Kidney (tissue), 14 donors: ENCODE data around the gene IL22. TPM values are rescaled to one million over a fixed set of nuclear protein-coding genes. Genes with fewer than 3 reads are reported as not detected.

Source experiments
- DNase-seq, 5 donors: peaks; one replicate each; pipeline ENCODE4 v3.0.0-alpha.2; 2013 to 2020
- FAIRE-seq: peaks from 2 replicates; lab custom pipeline; 2012; peaks lifted over from hg19 to GRCh38; lab: Jason Lieb, UNC
- H3K27ac ChIP-seq, 2 donors: one replicate each; pipeline ENCODE4 v1.7.0; 2013; ENCODE audit warnings: low read depth in 2 of 2, low read length in 2 of 2, inconsistent platforms in 1 of 2
- H3K27me3 ChIP-seq: one replicate; pipeline ENCODE4 v1.7.1; 2013; ENCODE audit warnings: low read length, inconsistent platforms; ENCODE audit not compliant: control insufficient read depth, insufficient read depth
- H3K36me3 ChIP-seq, 3 donors: one replicate each; pipeline versions ENCODE4 v1.7.0 to v1.7.1; 2013; ENCODE audit warnings: low read length in 3 of 3, control low read depth in 1 of 3, inconsistent platforms in 1 of 3; ENCODE audit not compliant: insufficient read depth in 3 of 3, control insufficient read depth in 2 of 3
- H3K4me1 ChIP-seq, 3 donors: one replicate each; pipeline versions ENCODE4 v1.7.0 to v1.7.1; 2013; ENCODE audit warnings: low read length in 3 of 3, inconsistent platforms in 1 of 3, low read depth in 1 of 3; ENCODE audit not compliant: control insufficient read depth in 2 of 3, insufficient read depth in 2 of 3
- H3K4me3 ChIP-seq, 3 donors: one replicate each; pipeline versions ENCODE4 v1.7.0 to v1.8.1; 2013; ENCODE audit warnings: low read length in 3 of 3, control low read depth in 1 of 3, inconsistent platforms in 1 of 3
- H3K9ac ChIP-seq, 3 donors: one replicate each; pipeline versions ENCODE4 v1.7.0 to v1.7.1; 2013; ENCODE audit warnings: low read length in 3 of 3, control low read depth in 1 of 3, inconsistent platforms in 1 of 3
- H3K9me3 ChIP-seq, 3 donors: one replicate each; pipeline versions ENCODE4 v1.7.0 to v1.7.1; 2013; ENCODE audit warnings: low read length in 3 of 3, control low read depth in 1 of 3, inconsistent platforms in 1 of 3; ENCODE audit not compliant: control insufficient read depth in 2 of 3, insufficient read depth in 1 of 3
- CTCF ChIP-seq: IDR thresholded peaks from 3 replicates; pipeline ENCODE4 v1.5.1; 2012; ENCODE audit warnings: mild to moderate bottlenecking, moderate library complexity, borderline replicate concordance; ENCODE audit not compliant: insufficient read depth; ENCODE audit errors: extremely low read depth
- intact Hi-C: fragments of 100-400 bp; cut with DNase I; formaldehyde crosslinking; loops from one replicate; pipeline ENCODE4 v1.11.1; 2022
- polyA plus RNA-seq: library from polyadenylated mRNA; stranded (reverse); fragments of 350-450 nt; fragmentation: Illumina TruSeq; extraction: RNeasy Lipid Tissue Mini Kit (QIAGEN cat#74804); gene quantifications from one replicate; pipeline ENCODE4 v1.2.3, GENCODE V29; 2014; ENCODE audit warnings: low read depth, low replicate concordance; ENCODE audit not compliant: insufficient read depth
- total RNA-seq: library from RNA; stranded (reverse); fragmentation: NEBNext Ultra II Directional; extraction: Animal tissue kit (Norgen Biotek cat#: 25700); gene quantifications from one replicate; pipeline ENCODE4 v1.2.1, GENCODE V29; 2021
- donor health status: control.
- donor health status: control.
- donor health status: control.
- donor health status: control.
- donor health status: control.
- donor health status: DM: yes; HTN: yes; CAD: no.
- donor health status: Normal renal cell carcinoma (clear cell type).

The IL22 gene
- total and polyA plus RNA-seq, 2 donors from 2014 or later = not detected

GRCh38 chr12:68269779-68270178, 16.4 kb upstream of the IL22 start:
- intact Hi-C loops = no loop called here
- Histone ChIP-seq H3K36me3 (no peaks in the 10 kb centered on the region), H3K4me3 (no peak overlapping the region), H3K9ac (no peak overlapping the region), H3K27me3 (no peaks in the 10 kb centered on the region), H3K9me3 (no peaks in the 10 kb centered on the region), H3K27ac (no peak overlapping the region), H3K4me1 (no peaks in the 10 kb centered on the region)
- DNase-seq = no peak
- TF ChIP-seq CTCF = no peak
- FAIRE-seq = no peak

- no peak for FAIRE-seq
These were observed 15.6 kb upstream of the IL22 start for GRCh38 chr12:68268967-68269366.

GRCh38 chr12:68267892-68268396, 14.5 kb upstream of the IL22 start:
- no peak for FAIRE-seq
- intact Hi-C loops = no loop called here
- H3K27me3 ChIP-seq = no peaks in the 10 kb centered on the region
- no peak overlapping the region for H3K27ac ChIP-seq
- no peak for DNase-seq
- H3K36me3 ChIP-seq = no peaks in the 10 kb centered on the region
- no peak overlapping the region for H3K4me3 ChIP-seq
- TF ChIP-seq CTCF = no peak
- no peak overlapping the region for H3K9ac ChIP-seq
- H3K9me3 ChIP-seq = no peaks in the 10 kb centered on the region
- H3K4me1 ChIP-seq = no peaks in the 10 kb centered on the region

More at GRCh38 chr12:68268967-68269366, 15.6 kb upstream of the IL22 start:
- Histone ChIP-seq H3K9me3 (no peaks in the 10 kb centered on the region), H3K4me1 (no peaks in the 10 kb centered on the region), H3K27me3 (no peaks in the 10 kb centered on the region), H3K36me3 (no peaks in the 10 kb centered on the region), H3K4me3 (no peak overlapping the region), H3K9ac (no peak overlapping the region), H3K27ac (no peak overlapping the region)
- intact Hi-C loops = no loop called here
- no peak for DNase-seq
- TF ChIP-seq CTCF = no peak

- no peak for FAIRE-seq
- Histone ChIP-seq H3K9me3 (no peaks in the 10 kb centered on the region), H3K36me3 (no peaks in the 10 kb centered on the region), H3K27me3 (no peaks in the 10 kb centered on the region), H3K27ac (no peak overlapping the region), H3K9ac (no peak overlapping the region), H3K4me1 (no peaks in the 10 kb centered on the region), H3K4me3 (no peak overlapping the region)
- no peak for TF ChIP-seq CTCF
- intact Hi-C loops = no loop called here
- DNase-seq = no peak
These were observed 11.5 kb upstream of the IL22 start for GRCh38 chr12:68264857-68265256.
